Right ventricle myocardium inferior (tissue), 1 donor: Measurements from ENCODE around the gene PLA2G4E. TPM values are rescaled to one million over a fixed set of nuclear protein-coding genes. Genes with fewer than 3 reads are reported as not detected.
A peak's percentile ranks its signal among the peaks of the same experiment; 100 is the strongest.

ENCODE experiments used
- ATAC-seq: fragments of 200-7000 bp; cut with Tn5 transposase; one replicate; pipeline ENCODE4 v1.9.1; 2020; ENCODE audit warnings: mild to moderate bottlenecking, moderate library complexity
- DNase-seq: peaks from one replicate; pipeline ENCODE4 v3.0.0; 2021; ENCODE audit errors: missing footprints
- intact Hi-C: fragments of 100-400 bp; cut with DNase I; formaldehyde crosslinking; loops from one replicate; pipeline ENCODE4 v1.11.0; 2022
- total RNA-seq: library from RNA; stranded (reverse); fragmentation: NEBNext Ultra II Directional; extraction: Animal tissue kit (Norgen Biotek cat#: 25700); gene quantifications from one replicate; pipeline ENCODE4 v1.2.1, GENCODE V29; 2021
- donor health status: DM: no; HTN: yes; CAD: no; lungs with severe emphysema.

PLA2G4E gene
- total RNA-seq, 1 donor from 2014 or later = 0.05 TPM

DNA sequence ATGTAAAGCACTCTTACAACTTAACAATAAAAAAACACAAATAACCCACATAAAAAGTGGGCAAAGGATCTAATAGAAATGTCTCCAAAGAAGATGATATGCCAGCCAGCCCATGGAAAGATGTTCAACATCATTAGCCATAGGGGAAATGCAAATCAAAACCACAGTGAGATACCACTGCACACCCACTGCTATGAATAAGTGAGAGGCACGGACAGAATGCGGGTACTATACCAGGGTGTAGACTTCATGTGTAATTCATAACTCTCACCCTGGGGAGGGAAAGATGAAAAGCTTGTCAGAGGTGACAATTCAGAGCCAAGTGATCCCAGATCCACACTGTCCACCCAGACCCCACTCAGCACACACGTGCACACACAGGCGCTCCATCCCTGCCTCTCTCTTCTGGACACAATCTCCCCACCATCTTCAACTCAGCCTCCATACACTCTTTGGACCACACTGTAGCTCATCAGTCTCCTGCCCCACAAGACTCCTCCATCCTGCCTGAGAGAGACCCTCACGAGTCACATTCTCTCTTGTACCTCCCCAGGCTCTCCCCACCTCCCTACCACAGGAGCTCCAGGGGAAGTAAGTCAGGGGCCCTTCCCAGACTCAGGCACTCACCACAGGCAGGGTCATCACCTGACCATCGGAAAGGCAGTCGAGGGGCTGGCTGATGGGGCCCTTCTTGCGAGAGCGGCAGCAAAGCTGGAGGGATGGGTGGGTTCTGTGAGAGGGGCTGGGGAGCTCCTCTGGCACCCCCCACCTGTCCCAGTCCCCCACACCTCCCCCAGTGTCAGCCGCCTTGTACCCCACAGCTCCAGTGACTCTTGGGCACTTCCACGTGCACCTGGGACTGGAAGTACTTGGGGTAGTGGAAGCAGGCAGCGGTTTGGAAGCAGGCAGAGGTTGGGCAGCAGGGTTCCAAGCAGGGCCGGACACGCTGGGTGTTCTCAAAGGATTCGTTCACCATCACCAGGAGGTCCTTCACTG is 21.3 kb downstream of the PLA2G4E start:
- ATAC-seq = no peak
- intact Hi-C loops = no loop called here
- DNase-seq = peak; percentile 37

DNA sequence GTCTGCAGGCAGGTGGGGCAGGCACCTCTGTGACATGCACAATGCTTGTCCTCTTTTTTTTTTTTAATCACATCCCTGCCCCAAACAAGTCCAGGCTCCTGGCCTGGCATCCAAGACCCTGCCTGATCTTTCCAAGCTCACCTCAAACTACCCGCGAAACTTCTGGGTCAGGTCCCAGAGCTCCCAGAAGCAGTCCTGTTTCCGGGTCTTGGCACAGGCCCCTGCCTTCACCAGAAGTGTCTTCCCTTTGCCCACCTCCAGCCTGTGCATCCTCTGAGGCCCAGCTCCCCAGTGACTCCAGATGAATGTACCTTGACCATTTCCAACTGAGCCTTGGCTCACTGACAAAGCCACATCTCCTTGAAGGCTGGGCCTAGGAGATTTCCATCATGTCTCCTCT is 23.0 kb downstream of the PLA2G4E start:
- no peak for DNase-seq
- no peak for ATAC-seq
- intact Hi-C loops = no loop called here

GRCh38 chr15:41996921-41997592 is 23.8 kb downstream of the PLA2G4E start:
- ATAC-seq (no peak), DNase-seq (no peak)
- intact Hi-C loops = no loop called here

DNA sequence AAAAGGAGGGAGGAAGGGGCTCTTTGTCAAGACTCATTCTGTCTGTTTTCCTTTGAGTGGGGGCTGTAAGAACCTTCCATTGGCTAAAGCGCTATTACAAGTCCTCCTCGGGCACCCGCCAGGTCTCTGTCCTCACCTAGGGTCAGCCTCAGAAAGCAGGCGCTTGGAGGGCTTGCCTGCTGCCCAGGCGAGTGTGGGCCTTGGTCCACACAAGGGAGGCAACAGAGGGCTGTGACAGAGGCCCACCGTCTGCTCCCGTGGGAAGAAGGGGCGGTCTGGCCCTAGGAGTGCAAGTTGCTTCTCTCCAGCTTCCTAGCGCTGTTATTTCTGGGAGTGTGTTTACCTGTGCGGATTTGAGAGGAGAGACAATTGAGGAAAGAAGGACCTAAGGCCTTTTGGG is 24.5 kb downstream of the PLA2G4E start:
- intact Hi-C loops = no loop called here
- no peak for DNase-seq
- ATAC-seq = no peak

DNA sequence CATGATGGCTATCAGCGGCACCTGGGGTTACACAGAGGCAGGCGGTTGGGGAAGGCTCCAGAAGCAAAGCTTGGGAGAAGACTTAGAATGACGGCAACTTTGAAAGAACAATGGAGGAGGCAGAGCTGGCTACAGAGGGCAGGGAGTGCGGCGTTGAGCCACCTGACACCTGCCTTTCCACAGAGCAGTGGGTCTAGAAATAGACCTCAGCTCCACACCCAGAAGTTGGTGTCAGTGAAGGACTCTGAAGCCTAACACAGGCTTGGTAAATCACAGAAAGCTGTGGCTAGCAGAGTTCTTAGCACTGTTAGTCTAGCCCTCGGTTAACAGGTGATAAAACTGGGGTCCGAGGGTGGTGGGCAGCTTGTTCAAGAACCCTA is 25.4 kb downstream of the PLA2G4E start:
- ATAC-seq (no peak), DNase-seq (no peak)
- intact Hi-C loops = no loop called here

- ATAC-seq = no peak
- intact Hi-C loops = loop anchor here (5.0 kb wide), 1 partner anchor 142 kb away; no protein-coding TSS in a partner anchor
- peak; percentile 26 for DNase-seq
These were observed 25.9 kb downstream of the PLA2G4E start for GRCh38 chr15:41994772-41995475.

DNA sequence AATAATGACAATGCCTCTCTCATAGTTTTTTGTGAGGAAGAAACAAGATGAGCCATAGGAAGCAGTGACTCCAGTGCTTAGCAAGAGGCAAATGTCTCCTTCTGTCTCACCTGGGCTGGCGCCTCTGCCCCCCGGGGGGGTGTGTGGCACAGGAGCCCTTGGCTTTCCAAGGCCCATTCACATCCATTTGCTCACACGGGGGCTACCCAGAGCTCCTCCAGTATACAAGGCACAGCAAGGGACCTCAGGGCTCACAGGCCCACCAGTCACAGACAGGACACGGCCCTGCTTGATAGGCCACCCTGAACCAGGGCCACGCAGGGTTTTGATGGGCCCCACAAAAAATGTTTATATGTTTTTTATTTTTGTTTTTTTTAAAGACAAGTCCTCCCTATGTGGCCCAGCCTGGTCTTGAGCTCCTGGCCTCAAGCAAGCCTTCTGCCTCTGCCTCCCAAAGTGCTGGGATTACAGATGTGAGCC is 26.6 kb downstream of the PLA2G4E start:
- DNase-seq (no peak), ATAC-seq (no peak)
- intact Hi-C loops = loop anchor here (5.0 kb wide), 1 partner anchor 143 kb away; no protein-coding TSS in a partner anchor

DNA sequence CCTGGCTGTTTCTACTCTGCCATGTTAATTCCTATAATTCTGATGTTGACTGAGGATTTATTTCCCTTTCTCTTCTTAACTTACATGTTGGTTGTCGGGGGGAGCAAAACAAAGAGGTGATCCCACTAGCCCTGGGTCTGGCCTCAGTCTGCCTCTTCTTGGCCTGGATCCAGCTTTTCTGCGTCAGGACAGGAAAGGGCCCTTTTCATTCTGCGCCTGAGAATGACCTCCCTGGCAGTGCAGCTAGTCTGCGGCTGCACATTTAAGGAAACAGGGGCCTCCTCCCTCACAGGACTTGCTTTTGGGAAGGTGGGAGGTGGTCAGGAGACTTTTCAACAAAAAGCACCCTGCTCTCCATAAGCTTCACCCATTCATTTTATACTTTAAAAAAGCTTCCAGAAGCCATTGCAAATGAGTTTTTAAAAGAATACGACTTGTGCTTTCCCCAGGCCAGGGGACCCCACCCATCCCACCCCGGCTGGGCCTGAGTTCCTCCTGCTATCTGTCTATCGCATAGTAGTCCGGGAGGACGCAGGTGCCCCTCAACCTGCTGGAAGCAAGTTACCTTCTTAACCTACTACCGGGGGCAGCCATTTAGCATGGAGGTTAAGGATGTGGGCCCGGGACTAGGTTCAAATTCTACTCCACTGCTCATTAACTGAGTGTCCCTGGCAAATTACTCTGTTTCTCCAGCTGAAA is 27.2 kb downstream of the PLA2G4E start:
- intact Hi-C loops = loop anchor here (5.0 kb wide), 1 partner anchor 144 kb away; no protein-coding TSS in a partner anchor
- DNase-seq = no peak

GRCh38 chr15:41992803-41993190 is 28.0 kb downstream of the PLA2G4E start:
- no peak for ATAC-seq
- intact Hi-C loops = loop anchor here (5.0 kb wide), 1 partner anchor 145 kb away; no protein-coding TSS in a partner anchor
- no peak for DNase-seq

More for the DNA sequence above, 27.2 kb downstream of the PLA2G4E start:
- no peak for ATAC-seq

DNA sequence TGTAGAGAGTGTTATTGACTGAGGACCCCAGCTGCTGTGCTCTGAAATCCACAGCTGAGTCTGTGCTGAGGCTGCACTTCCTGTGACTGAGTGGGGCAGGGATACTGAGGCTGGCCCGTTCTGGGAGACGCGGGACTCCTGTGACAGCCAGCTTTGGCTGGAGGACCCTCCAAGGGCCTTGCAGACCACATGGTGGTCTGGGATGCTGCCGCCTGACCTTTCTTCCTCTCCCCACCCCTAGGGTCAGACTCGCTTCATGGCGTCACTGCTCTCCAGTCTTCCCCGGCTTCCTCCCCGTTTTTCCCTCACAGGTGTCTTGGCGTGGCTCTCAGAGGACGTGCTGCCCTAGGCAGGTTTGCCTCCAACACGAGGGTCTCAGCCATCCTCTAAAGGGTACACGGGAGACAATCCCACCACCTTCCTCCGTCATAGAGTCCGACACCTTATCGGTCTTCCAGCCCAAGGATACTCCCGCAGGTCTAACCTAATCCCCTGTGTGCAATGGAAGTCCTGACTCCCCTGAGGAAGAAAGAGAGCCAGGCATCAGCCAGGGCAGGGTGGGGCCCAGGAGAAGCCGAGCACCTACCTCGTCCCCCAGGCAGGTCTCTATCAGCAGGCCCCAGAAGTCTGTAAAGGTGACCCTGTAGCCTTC is 28.6 kb downstream of the PLA2G4E start:
- intact Hi-C loops = loop anchor here (5.0 kb wide), 1 partner anchor 145 kb away; no protein-coding TSS in a partner anchor
- no peak for DNase-seq

GRCh38 chr15:41990691-41991090 is 30.2 kb downstream of the PLA2G4E start:
- intact Hi-C loops = loop anchor here (5.0 kb wide), 1 partner anchor 147 kb away; no protein-coding TSS in a partner anchor
- ATAC-seq (no peak), DNase-seq (no peak)

More for the DNA sequence above, 28.6 kb downstream of the PLA2G4E start:
- no peak for ATAC-seq

DNA sequence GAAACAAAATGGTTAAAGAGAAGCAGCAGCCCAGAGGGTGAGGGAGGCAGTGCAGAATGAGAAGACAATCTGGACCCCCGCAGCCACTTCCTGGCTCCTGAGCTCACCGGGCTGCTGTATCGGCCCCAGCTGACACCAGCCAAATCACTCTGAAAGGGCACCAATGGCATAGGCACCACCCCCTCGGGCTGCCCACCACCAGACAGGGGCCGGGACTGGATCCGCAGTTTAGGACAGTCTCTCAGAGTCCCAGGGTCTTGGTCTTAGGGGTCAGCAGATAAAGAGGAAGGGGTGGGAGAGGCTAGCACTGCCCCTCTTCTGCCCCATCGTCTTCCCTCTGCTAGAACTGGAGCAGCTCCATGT is 30.6 kb downstream of the PLA2G4E start:
- intact Hi-C loops = loop anchor here (5.0 kb wide), 1 partner anchor 147 kb away; no protein-coding TSS in a partner anchor
- ATAC-seq (no peak), DNase-seq (no peak)

- intact Hi-C loops = loop anchor here (1.0 to 5.0 kb wide), 2 partner anchors 70 to 148 kb away; no protein-coding TSS in a partner anchor
- peak; percentile 91 for DNase-seq
- peak; percentile 88 for ATAC-seq
These were observed 31.1 kb downstream of the PLA2G4E start for GRCh38 chr15:41989573-41990242.

- intact Hi-C loops = loop anchor here (1.0 kb wide), 1 partner anchor 70 kb away; no protein-coding TSS in a partner anchor
- DNase-seq (no peak), ATAC-seq (no peak)
These were observed 31.8 kb downstream of the PLA2G4E start for GRCh38 chr15:41988896-41989572.

DNA sequence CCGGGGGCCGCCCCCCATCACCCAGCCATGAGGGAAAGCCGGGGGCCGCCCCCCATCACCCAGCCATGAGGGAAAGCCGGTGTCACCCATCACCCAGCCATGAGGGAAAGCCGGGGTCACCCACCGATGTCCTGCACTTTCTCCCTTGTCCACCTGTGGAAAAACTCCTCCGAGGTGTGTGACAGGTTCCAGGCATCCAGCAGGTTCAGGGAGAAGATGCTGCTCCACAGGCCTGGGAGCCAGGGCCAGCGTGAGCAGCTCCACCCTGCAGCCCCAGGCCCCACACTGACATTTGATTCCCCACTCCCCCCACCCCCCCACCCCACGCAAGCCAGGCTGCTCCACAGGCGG is 32.9 kb downstream of the PLA2G4E start:
- no peak for ATAC-seq
- no peak for DNase-seq
- intact Hi-C loops = no loop called here

DNA sequence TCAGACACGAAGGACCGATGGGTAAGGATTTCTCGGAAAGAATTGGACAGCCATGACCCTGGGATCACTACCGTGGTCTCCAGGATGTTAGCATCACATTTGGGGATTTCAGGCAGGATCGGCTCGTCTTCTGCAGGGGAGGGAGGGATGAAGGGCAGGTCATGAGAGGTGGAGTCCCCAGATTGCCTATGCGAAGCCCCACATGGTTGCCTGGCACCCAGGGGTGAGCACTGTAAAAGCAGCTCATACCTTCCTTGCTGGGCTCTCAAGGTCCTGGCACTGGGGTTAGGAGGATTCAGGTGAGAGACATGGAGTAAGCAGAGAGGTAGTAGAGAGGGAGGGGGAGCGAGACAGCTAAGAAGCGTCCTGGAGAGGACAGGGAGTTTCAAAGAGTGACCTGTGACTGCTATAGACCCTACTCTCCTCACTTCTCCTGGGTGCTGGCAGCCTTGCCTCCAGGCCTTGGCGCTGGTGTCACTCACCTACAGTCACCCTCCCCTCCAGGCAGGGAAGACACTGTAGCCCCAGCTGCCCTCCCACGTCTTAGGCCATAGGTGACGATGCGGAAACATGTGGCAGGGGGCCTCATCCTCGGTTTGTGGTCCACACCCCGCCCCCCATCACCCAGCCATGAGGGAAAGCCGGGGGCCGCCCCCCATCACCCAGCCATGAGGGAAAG is 33.5 kb downstream of the PLA2G4E start:
- DNase-seq (no peak), ATAC-seq (no peak)
- intact Hi-C loops = no loop called here
